Dedifferentiated amniotic fluid mesenchymal stem cell (primary cell): Measurements from ENCODE around the gene GSTT2B.
A peak's percentile ranks its signal among the peaks of the same experiment; 100 is the strongest.
"Not testable (repeated sequence)": the region's sequence is repeated elsewhere in the genome, so short reads cannot be mapped to it uniquely, and the experiment has no call there.

Source experiments
- DNase-seq: peaks from one replicate; pipeline ENCODE4 v3.0.0-alpha.2; 2016; ENCODE audit errors: extremely low spot score

The GSTT2B gene

DNA sequence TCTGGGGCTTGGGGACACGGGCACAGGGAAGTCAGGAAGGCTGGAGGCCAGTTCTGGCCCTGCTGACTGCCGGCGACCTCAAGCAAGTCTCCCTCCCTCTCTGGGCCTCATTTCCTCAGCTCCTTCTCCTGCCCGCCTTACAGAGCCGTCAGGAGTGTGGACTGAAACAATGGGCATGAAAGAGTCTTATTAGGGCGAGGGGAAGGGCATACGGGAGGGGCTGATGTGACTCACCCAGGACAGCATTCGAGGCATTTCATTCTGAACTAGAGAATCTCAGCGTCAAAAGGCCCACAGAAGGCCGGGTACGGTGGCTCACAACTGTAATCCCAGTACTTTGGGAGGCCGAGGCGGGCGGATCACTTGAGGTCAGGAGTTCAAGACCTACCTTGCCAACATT lies 20.8 kb downstream of the GSTT2B start:
- DNase-seq, result not testable (repeated sequence)

DNA sequence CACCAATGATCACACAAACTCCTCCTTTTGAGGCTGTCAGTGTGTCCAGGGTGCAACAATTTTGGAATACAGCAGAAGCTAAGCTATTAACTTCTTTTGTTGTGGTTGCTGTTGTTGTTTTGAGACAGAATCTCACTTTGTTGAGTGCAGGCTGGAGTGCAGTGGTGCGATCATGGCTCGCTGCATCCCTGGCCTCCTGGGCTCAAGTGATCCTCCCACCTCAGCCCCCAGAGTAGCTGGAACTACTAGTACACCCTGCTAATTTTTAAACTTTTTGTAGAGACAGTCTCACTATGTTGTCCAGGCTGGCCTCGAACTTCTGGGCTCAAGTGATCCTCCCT lies 22.0 kb downstream of the GSTT2B start:
- DNase-seq, result no peak

- no peak for DNase-seq
Observed at GRCh38 chr22:23938328-23939016, 22.5 kb downstream of the GSTT2B start.

DNA sequence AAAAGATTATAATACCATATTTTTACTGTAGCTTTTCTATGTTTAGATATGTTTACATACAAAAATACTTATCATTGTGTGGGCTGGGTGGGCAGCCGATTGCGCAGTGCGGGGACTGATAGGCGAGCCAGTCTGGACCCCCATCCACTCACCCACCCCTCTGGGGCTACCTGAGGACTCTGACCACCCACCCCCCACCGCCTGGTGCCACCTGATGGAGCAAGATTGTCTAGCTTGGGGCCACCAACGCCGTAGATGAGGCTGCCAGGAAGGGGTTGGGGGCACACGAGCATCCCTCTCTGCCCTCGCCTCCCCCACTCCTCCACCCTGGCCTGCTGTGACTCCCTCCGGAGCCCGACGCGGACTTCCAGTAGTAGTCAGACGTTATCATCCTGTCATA lies 34.4 kb downstream of the GSTT2B start:
- no peak for DNase-seq

DNA sequence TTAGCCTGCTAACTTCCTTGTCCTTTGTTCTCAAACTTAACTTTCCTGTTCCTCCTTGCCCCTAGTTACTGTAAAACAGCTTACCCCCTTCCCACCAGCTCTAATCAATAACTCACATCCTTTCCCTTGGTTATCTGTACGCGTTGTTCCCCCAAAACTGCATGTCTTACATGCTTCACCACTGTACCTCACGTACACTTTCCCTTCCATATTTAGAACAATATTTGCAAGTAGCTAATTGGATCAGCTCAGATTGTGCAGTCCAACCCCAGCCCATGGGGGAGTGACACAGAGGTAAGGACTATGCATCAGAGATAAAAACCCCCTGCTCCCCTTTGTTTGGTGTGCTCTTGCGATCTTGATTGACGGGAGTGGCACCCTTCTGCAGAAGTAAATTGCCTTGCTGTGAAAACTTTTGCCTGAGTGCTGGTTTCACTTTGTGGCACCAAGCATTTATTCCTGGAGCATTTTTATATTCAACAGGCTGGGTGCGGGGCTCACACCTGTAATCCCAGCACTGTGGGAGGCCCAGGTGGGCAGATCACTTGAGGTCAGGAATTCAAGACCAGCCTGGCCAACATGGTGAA lies 35.9 kb downstream of the GSTT2B start:
- DNase-seq, result no peak

DNA sequence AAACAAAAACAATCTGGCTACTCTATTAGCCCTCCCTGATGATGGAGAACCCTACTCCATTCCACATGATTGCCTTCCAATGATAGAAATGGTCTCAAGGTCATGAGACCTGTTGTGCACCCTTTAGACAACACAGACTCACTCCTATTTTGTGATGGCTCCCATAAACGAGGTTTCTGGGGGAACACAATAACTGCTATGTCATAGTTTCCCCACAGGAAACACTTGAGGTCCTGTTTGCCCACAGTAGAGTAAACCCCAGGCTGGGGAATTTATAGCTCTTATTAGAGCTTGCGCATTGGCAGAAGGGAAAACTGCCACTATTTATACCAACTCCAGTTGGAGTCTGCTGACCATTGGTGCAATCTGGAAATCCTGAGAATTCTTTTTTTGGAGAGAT lies 38.1 kb downstream of the GSTT2B start:
- no peak for DNase-seq

DNA sequence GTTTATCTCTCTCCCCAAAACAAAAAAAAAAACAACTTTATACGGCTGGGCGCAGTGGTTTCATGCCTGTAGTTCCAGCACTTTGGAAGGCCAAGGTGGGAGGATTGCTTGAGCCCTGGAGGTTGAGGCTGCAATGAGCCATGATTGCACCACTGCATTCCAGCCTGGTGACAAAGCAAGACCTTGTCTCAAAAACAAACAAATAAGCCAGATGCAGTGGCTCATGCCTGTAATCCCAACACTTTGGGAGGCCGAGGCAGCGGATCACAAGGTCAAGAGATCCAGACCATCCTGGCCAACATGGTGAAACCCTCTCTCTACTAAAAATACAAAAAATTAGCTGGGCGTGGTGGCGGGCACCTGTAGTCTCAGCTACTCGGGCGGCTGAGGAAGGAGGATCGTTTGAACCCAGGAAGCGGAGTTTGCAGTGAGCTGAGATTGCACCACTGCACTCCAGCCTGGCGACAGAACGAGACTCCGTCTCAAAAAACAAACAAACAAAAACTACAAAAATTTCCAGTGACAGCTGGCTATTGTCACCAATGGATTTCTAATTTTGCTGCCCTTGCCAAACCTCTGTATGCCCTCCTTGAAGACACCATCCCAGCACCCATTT lies 39.3 kb downstream of the GSTT2B start:
- not testable (repeated sequence) for DNase-seq

DNA sequence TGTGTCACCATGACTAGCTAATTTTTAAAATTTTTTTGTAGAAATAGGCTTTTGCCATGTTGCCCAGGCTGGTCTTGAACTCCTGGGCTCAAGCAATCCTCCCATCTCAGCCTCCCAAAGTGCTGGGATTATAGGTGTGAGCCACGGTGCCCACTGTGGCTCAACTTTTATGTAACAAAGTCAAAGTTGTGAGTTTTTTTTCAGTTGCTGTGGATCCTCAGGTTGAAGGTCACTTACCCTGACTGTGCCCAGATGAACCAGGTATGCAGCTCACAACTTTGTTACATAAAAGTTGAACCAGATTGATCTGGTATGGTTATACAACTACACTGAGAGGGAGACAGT lies 40.8 kb downstream of the GSTT2B start:
- DNase-seq, result not testable (repeated sequence)

DNA sequence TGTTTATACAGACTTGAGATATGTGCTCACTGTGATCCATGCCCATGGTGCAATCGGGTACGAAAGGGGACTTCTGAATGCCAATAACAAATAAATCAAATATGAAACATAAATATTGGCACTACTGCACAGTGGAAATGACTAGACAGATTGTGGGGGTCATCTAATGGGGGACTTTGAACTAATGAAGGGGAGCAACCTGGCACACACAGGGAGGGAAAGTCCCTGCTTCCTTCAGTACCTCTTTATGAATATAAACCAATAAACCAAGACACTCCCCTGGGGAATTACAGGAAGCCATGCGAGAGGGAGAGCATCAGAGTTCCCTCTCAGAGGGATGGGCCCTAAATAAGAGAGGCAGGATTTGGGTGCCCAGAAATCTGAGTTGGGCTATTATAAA lies 45.7 kb downstream of the GSTT2B start:
- DNase-seq, result no peak

GRCh38 chr22:23913661-23914353 lies 47.2 kb downstream of the GSTT2B start:
- peak; percentile 99 for DNase-seq

DNA sequence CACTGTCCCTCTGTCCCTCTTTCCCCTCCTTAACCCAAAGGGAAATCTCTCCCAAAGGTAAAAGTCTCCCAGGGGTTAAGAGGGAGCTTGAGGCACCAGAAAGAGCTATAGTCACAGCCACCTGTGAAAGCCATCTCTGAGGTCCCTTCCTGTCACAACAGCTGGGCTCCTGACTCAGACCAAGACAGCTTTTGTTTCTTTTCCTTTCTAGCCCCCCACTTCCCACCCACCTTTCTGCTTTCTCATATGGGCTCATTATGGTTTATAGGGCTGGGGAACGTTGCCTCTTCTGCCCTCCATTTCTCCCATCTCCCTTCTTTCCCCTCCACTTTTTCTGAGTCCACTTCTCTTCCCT lies 47.7 kb downstream of the GSTT2B start:
- no peak for DNase-seq

DNA sequence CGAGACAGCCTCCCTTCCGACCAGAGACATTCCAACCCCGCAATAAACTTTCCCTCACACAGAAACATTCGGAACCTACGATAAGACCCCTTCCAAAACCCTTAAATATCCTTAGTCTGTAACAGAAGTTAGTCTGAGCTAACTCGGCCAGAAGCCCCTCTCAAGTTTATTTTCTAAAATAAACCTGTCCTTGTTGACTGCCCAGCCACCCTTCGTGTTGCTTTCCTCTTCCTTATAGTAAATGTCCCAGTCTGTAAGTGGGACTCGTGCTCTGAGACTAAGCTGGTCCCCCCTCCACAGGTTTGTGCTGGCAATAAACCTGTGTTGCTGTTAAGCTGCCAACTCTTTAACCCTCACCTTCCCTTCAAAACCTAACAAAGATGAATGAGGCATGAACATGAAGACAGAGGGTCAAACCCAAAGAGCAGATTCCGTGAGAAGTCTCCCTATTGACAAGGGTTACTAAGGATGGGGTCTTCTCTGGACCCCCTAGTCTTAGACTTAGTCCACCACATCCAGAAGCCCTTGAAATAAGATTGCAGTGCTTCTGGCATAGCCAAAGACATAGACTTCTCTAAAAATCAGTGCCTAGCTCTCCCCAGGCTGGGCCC lies 48.6 kb downstream of the GSTT2B start:
- DNase-seq, result no peak

DNA sequence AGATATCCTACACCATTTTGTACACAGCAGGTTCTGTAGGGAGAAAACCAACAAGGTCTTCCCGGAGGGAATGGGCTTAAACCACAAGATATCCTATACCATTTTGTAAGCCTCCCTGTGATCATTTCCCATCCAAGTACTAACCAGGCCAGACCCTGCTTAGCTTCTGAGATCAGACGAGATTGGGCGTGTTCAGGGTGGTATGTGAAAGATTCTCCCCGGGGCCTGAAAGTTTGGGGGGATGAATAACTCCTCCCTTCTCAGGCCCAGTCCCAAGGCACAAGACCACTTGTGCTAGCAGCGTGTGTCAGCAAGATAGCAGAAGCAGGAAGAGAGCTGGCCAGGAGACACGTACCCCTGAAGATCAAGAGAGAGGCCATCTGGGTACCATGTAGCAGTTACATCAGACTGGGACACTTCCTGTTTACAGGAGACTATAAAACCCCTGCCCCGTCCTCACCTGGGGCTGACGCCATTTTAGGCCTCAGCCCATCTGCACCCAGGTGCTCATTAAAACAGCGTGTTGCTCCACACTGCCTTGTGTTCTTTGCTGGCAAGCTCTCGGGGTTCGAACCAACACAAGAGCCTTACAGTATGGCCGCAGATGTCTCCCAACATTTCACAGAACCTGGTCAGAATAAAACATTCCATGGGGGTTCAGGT lies 49.5 kb downstream of the GSTT2B start:
- DNase-seq, result no peak

DNA sequence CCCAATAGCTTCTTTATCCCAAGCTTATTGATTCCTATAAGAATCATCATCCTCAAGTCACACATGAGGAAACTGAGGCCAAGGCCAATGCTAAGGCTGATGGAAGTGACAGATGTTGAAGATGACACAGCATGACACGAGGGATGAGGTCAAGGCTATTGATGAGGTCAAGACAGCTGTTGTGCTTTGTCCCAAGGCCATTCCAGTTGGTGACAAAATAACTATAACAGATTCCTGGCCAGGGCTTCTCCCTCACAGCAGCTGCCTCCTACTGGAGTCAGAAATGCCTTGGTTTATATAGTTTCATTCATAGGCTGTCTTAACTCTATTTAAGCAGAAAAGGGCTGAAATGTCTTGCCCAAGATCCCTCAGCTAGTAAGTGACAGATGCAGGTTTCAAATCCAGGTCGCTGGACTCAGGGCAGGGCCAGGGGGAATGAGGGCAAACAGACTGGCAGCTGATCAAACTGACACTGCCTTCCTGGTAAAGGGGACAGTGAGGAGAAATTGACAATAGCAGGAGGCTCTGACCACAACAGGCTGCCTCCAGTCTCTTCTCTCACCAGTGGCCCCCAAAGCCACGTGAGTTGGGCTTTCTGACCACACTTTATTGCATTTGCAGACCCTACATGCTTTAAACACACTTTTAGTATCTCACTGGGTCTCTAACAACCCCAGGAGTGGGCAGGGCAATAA lies 50.4 kb downstream of the GSTT2B start:
- no peak for DNase-seq

DNA sequence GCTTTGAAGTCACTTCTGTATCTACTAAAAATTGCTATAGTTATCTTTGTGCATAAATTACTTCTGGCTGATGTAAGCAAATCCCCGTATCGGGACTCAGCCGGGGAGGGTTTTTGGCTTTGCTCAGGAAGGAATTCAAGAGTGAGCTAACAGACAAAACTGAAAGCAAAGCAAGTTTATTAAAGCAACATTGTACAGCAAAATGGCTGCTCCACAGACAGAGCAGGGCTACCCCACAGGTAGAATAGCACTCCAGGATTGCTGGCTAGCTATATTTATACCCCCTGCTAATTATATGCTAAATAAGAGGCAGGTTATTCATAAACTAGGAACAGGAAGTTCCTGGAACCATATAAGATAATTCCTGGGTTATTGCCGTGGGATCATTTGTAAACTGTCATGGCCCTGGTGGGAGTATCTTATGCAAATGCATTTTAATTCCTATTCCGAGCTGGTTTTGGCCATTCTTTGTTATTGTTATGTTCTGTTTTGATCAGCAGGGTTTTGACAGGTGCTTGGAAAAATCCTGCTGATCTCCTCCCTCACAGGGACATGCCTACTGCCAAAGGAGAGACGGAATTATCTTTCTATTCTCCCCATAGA lies 51.6 kb downstream of the GSTT2B start:
- no peak for DNase-seq

DNA sequence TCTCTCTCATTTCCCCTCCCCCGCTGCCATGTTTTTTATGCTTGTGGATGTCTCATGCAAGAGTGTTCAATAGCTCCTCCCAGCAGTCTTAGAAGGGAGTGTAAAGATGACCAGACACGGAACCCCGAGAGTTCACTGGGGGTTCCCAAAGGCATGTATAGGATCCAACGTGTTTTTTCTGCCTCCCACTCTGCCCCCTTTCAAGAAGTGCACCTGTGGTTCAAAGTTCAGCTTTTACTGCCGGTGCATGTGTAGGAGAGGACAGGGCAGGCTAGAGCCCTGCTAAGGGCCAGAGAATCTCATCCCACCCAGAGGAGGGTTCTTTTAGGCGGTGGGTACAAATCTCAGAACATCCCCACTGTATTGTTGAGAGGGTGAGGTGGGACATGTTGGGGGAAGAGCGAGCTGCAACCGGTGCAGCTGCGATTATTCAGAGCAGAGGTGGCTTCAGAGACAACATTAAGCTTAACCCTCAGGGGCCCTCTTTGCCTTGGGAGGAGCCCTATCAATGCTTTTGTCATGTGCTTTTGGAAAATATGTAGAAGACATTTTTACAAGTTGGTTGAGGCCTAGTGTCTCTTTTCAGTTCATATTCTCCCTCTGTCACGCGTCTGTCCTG lies 52.3 kb downstream of the GSTT2B start:
- DNase-seq, result no peak

DNA sequence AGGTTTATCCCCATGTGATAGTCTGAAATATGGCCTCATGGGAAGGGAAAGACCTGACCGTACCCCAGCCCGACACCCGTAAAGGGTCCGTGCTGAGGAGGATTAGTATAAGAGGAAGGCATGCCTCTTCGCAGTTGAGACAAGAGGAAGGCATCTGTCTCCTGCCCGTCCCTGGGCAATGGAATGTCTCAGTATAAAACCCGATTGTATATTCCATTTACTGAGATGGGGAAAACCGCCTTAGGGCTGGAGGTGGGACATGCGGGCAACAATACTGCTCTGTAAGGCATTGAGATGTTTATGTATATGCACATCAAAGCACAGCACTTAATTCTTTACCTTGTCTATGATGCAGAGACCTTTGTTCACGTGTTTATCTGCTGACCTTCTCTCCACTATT lies 53.6 kb downstream of the GSTT2B start:
- not testable (repeated sequence) for DNase-seq
